H1 (cell line): ENCODE data around the gene MYH11. TPM values are rescaled to one million over a fixed set of nuclear protein-coding genes. Genes with fewer than 3 reads are reported as not detected.

ENCODE experiments used
- HDAC2 ChIP-seq, 2 experiments: fragments of 300-600 bp in 1 of 2; sonication (generic) in 1 of 2; IDR thresholded peaks; 2 replicates each; pipeline ENCODE4 v1.6.1; 2011 to 2012; ENCODE audit warnings: low read depth in 2 of 2, low read length in 2 of 2, mild to moderate bottlenecking in 2 of 2, moderate library complexity in 2 of 2, borderline replicate concordance in 1 of 2, inconsistent platforms in 1 of 2
- TEAD4 ChIP-seq: IDR thresholded peaks from 2 replicates; pipeline ENCODE4 v1.6.1; 2012; ENCODE audit warnings: low read depth, low read length, inconsistent platforms, mixed read lengths
- polyA plus RNA-seq, 7 experiments: library from polyadenylated mRNA; depleted of rRNA in 3 of 7; stranded (reverse) in 5 of 7; unstranded in 2 of 7; fragments of >200 nt in 5 of 7; fragments of 200-250 nt in 2 of 7; gene quantifications; 1 replicate in 5 of 7; 2 replicates in 1 of 7; 4 replicates in 1 of 7; pipeline versions ENCODE4 v1.2.1 to v1.2.3, GENCODE V29; 2011 to 2013; ENCODE audit warnings: missing spikeins in 2 of 7, mixed read lengths in 2 of 7
- total RNA-seq: library from RNA; stranded (reverse); fragmentation: NEBNext Ultra II Directional; extraction: Animal tissue kit (Norgen Biotek cat#: 25700); gene quantifications from 2 replicates; pipeline ENCODE4 v1.2.1, GENCODE V29; 2021

MYH11 gene
- total and polyA plus RNA-seq, 2 of the 8 experiments (the other 6 are each of a cell fraction or from before 2014, with no cell fraction given): 0.11 to 0.78 TPM

DNA sequence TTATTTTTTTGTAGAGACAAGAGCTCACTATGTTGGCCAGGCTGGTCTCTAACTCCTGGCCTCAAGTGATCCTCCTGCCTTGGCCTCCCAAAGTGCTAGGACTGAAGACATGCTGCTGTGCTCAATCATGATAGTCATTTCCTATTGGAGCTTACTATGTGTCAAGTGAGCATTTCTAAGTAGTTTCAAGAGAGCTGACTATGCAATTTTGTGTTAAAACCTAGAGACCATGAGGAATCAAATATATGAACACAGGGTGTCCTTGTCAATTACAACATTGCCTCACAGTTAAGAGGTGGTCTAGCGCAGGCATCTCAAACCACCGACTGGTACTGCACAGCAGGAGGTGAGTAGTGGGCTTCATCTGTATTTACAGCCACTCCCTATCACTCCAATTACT, 37.8 kb downstream of the MYH11 start (continued):
- TF ChIP-seq HDAC2 (IDR thresholded peaks at IDR 0.05; ENCODE audit: borderline replicate concordance in 1 of 2, low read depth in 2 of 2, low read length in 2 of 2) (no peak), TEAD4 (no peak)
- TF ChIP-seq, all 59 proteins: peak for 0
